Activated CD8-positive, alpha-beta memory T cell treated with anti-CD3 and anti-CD28 coated beads, Interleukin-2, amount 10 ng/mL, durations not matched to agents 7 days and 5 days (primary cell): ENCODE data around the gene SOCS6. TPM values are rescaled to one million over a fixed set of nuclear protein-coding genes. Genes with fewer than 3 reads are reported as not detected.
"Not testable (repeated sequence)": the region's sequence is repeated elsewhere in the genome, so short reads cannot be mapped to it uniquely, and the experiment has no call there.

Experiments
- ATAC-seq: fragments of 150-1000 bp; cut with Tn5 transposase; one replicate; pipeline ENCODE4 v1.10.0; 2021; ENCODE audit warnings: moderate library complexity
- CTCF ChIA-PET: fragments of 350-600 bp; sonication (Branson Sonifier 250); formaldehyde crosslinking; loops from one replicate; lab custom pipeline; 2021; ENCODE audit warnings: antibody characterized with exemption; lab: Charles Lee
- DNase-seq: peaks from one replicate; pipeline ENCODE4 v3.0.0-alpha.2; 2020
- H3K27ac Mint-ChIP-seq: one replicate; pipeline ENCODE4 v1.8.0; 2021; ENCODE audit warnings: mild to moderate bottlenecking, mixed read lengths
- H3K27me3 Mint-ChIP-seq: one replicate; pipeline ENCODE4 v1.8.0; 2021; ENCODE audit warnings: mixed read lengths
- H3K36me3 Mint-ChIP-seq: one replicate; pipeline ENCODE4 v1.8.0; 2021; ENCODE audit warnings: mild to moderate bottlenecking, mixed read lengths
- H3K4me1 Mint-ChIP-seq: one replicate; pipeline ENCODE4 v1.8.0; 2021; ENCODE audit warnings: mixed read lengths
- H3K4me3 Mint-ChIP-seq: one replicate; pipeline ENCODE4 v1.8.0; 2021; ENCODE audit warnings: mild to moderate bottlenecking, moderate library complexity, mixed read lengths
- H3K9me3 Mint-ChIP-seq: one replicate; pipeline ENCODE4 v1.8.0; 2022; ENCODE audit warnings: low read depth, mixed read lengths
- total RNA-seq, 2 experiments: library from RNA; stranded (reverse); gene quantifications; one replicate each; pipeline ENCODE4 v1.2.3, GENCODE V29; 2021

Gene SOCS6
- total RNA-seq, 2 experiments from 2014 or later: 0.79 to 2.4 TPM

DNA sequence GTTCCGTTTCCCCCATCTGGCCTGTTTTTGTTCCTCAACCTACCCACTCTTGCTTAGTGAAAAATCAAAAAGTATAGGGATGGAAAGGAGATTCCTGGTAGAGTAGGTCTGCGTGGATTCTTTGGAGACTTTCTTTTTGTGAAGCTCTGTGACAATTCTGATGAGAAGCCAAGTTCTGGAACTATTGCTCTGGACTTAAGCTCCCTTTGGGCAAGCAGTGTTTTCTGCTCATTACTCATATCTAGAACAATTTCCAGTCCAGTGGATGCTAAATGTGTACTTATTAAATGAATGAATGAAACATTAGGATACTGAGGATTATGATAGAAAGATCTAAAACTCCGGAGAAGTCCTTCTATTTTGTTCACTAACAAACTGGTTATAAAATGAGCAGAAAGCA, 76.5 kb downstream of the SOCS6 start:
- CTCF ChIA-PET: no interaction called here
- DNase-seq (no peak), ATAC-seq (no peak)
- no peaks in the 10 kb centered on the region for H3K36me3 Mint-ChIP-seq
- no peak overlapping the region for H3K4me3 Mint-ChIP-seq
- H3K27ac Mint-ChIP-seq: no peak overlapping the region
- H3K9me3 Mint-ChIP-seq: no peaks in the 10 kb centered on the region
- no peaks in the 10 kb centered on the region for H3K27me3 Mint-ChIP-seq
- no peaks in the 10 kb centered on the region for H3K4me1 Mint-ChIP-seq

DNA sequence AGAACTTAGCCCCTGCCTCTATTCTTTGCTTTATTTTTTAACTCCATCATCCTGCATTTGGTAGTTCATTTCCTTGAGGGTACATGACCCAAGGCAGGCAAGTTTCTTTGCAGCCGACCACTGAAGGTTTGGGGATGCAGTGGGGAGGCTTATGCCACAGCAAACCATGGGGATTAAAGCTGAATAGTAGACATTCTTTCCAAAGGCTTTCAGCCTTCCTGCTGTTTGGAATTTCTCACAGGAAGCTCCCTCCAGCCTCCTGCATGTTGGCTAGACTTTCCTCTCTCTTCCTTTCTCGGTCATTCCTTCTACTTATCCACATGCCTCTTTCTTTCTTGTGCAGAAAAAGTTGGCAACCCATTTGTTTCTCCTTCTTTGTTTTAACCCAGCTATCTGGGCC, 77.3 kb downstream of the SOCS6 start:
- no peaks in the 10 kb centered on the region for H3K36me3 Mint-ChIP-seq
- H3K27ac Mint-ChIP-seq: no peak overlapping the region
- H3K4me3 Mint-ChIP-seq: no peak overlapping the region
- no peaks in the 10 kb centered on the region for H3K9me3 Mint-ChIP-seq
- H3K27me3 Mint-ChIP-seq: no peaks in the 10 kb centered on the region
- no peaks in the 10 kb centered on the region for H3K4me1 Mint-ChIP-seq
- no peak for ATAC-seq
- DNase-seq: no peak
- CTCF ChIA-PET: no interaction called here

- Mint-ChIP-seq H3K4me3 (no peak overlapping the region), H3K4me1 (no peaks in the 10 kb centered on the region), H3K27me3 (no peaks in the 10 kb centered on the region), H3K36me3 (no peaks in the 10 kb centered on the region), H3K9me3 (no peaks in the 10 kb centered on the region), H3K27ac (no peak overlapping the region)
- DNase-seq (no peak), ATAC-seq (no peak)
- CTCF ChIA-PET: no interaction called here
These were observed 77.8 kb downstream of the SOCS6 start for GRCh38 chr18:70366670-70367069.

GRCh38 chr18:70367344-70367743, 78.5 kb downstream of the SOCS6 start:
- H3K9me3 Mint-ChIP-seq, CTCF ChIA-PET, H3K36me3 Mint-ChIP-seq, H3K27ac Mint-ChIP-seq, H3K4me1 Mint-ChIP-seq, H3K4me3 Mint-ChIP-seq, ATAC-seq, H3K27me3 Mint-ChIP-seq, DNase-seq: not testable (repeated sequence)

GRCh38 chr18:70368903-70369302, 80.1 kb downstream of the SOCS6 start:
- ATAC-seq (no peak), DNase-seq (no peak)
- H3K36me3 Mint-ChIP-seq: no peaks in the 10 kb centered on the region
- H3K27ac Mint-ChIP-seq: no peak overlapping the region
- H3K4me3 Mint-ChIP-seq: no peak overlapping the region
- no peaks in the 10 kb centered on the region for H3K27me3 Mint-ChIP-seq
- CTCF ChIA-PET: no interaction called here
- H3K9me3 Mint-ChIP-seq: no peaks in the 10 kb centered on the region
- H3K4me1 Mint-ChIP-seq: no peaks in the 10 kb centered on the region

GRCh38 chr18:70370762-70371733, 82.2 kb downstream of the SOCS6 start:
- Mint-ChIP-seq H3K36me3 (no peaks in the 10 kb centered on the region), H3K9me3 (no peaks in the 10 kb centered on the region), H3K27me3 (no peaks in the 10 kb centered on the region), H3K4me3 (no peak overlapping the region), H3K4me1 (no peaks in the 10 kb centered on the region), H3K27ac (no peak overlapping the region)
- DNase-seq: no peak
- no peak for ATAC-seq
- CTCF ChIA-PET: no interaction called here

DNA sequence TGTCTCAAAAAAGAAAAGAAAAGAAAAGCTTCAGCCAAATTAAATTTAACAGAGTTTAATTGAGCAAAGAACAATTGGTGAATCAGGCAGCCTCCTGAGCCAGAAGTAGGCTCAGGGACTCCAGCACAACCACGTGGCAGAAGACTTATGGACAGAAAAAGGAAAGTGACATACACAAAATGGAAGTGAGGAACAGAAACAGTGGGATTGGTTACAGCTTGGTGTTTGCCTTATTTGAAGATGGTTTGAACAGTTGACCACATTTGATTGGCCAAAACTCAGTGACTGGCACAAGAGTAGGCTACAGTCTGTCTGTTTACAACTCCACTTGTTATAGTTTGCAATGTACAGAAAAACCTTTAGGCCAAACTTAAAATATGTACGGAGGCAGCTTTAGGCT, 83.1 kb downstream of the SOCS6 start:
- Mint-ChIP-seq H3K9me3 (no peaks in the 10 kb centered on the region), H3K4me1 (no peaks in the 10 kb centered on the region), H3K4me3 (no peak overlapping the region), H3K27ac (no peak overlapping the region), H3K36me3 (no peaks in the 10 kb centered on the region), H3K27me3 (no peaks in the 10 kb centered on the region)
- ATAC-seq (no peak), DNase-seq (no peak)
- CTCF ChIA-PET: no interaction called here

GRCh38 chr18:70372450-70373041, 83.7 kb downstream of the SOCS6 start:
- CTCF ChIA-PET: no interaction called here
- H3K27me3 Mint-ChIP-seq: no peaks in the 10 kb centered on the region
- no peaks in the 10 kb centered on the region for H3K36me3 Mint-ChIP-seq
- no peaks in the 10 kb centered on the region for H3K9me3 Mint-ChIP-seq
- DNase-seq (no peak), ATAC-seq (no peak)
- H3K4me1 Mint-ChIP-seq: no peaks in the 10 kb centered on the region
- no peak overlapping the region for H3K27ac Mint-ChIP-seq
- no peak overlapping the region for H3K4me3 Mint-ChIP-seq

DNA sequence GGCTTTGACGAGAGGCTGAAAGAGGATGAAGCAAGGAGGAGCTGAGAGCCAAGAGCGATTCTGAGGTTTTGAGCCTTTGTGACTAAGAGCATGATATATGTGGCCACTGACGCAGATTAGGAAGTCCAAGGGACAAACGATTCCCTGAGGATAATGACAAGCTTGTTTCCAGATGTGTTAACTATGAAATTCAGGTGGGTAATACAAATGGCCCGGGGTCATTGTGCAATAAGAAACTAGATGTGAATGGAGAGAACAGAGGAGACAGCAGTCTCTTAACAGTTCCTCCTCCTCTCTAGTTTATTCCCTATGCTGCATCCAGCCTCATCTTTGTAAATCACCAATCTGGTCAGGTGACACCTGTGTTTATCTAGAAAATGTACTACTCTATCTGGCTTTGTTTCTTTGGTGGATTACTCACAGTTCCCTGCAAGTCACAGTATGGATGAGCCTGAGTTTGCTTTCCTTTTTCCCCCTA, 84.2 kb downstream of the SOCS6 start:
- Mint-ChIP-seq H3K36me3 (no peaks in the 10 kb centered on the region), H3K27ac (no peak overlapping the region), H3K4me3 (no peak overlapping the region), H3K27me3 (no peaks in the 10 kb centered on the region), H3K9me3 (no peaks in the 10 kb centered on the region), H3K4me1 (no peaks in the 10 kb centered on the region)
- no peak for ATAC-seq
- no peak for DNase-seq
- CTCF ChIA-PET: no interaction called here

DNA sequence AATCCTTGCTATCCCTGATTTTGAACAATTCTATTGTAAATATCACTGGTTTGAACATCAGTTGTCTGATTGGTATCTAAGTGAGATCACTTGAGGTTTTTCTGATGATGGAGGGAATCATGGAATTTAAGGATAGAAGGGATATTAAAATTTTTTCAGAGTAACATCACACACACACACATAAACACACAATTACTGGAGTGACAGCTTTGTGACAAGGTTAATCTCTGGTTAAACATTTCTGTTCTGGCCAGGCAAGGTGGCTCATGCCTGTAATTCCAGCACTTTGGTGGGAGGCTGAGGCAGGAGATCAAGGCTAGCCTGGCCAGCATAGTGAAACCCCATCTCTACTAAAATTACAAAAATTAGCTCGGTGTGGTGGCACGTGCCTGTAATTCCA, 85.3 kb downstream of the SOCS6 start:
- Mint-ChIP-seq H3K4me3 (no peak overlapping the region), H3K36me3 (no peaks in the 10 kb centered on the region), H3K9me3 (no peaks in the 10 kb centered on the region), H3K4me1 (no peaks in the 10 kb centered on the region), H3K27me3 (no peaks in the 10 kb centered on the region), H3K27ac (no peak overlapping the region)
- ATAC-seq: no peak
- DNase-seq: no peak
- CTCF ChIA-PET: interaction anchor here (0.6 kb wide), 1 partner anchor 16 kb away, joined by 4 read pairs; no protein-coding TSS in a partner anchor

DNA sequence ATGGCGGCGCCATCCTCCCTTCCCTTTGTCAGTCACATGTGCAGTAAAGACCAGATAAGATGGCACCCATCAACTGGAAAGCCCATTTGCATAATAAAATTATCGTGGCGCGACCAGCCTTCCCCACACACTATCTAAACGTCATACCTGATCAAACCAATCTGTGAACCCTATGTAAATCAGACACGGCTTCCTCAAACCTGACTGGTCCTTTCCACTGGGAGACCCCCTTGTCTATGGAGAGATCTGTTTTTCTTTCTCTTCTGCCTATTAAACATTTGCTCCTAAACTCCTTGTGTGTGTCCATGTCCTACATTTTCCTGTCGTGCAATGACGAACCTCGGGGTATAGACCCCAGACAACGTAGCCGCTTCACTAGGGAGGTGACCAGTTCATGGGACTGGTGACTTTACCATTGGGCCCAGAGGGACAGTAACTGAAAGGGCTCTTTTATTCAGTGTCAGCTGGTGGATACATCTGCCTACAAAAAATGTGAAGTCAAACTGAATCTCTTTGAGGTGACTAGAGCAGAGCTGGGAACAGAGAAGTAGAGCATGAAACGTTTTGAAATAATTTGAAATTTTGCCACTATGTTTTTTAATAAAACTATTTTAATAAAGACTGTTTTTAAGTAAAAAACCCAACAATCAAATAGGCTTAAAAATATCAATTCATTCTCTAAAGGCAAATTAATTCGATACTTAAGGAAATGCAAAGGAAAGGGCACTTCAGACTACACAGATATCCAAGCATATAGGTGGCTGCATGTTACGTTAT, 87.5 kb downstream of the SOCS6 start:
- H3K36me3 Mint-ChIP-seq: no peaks in the 10 kb centered on the region
- no peaks in the 10 kb centered on the region for H3K4me1 Mint-ChIP-seq
- ATAC-seq (no peak), DNase-seq (no peak)
- H3K27ac Mint-ChIP-seq: no peak overlapping the region
- no peaks in the 10 kb centered on the region for H3K9me3 Mint-ChIP-seq
- H3K27me3 Mint-ChIP-seq: no peaks in the 10 kb centered on the region
- CTCF ChIA-PET: no interaction called here
- no peak overlapping the region for H3K4me3 Mint-ChIP-seq

DNA sequence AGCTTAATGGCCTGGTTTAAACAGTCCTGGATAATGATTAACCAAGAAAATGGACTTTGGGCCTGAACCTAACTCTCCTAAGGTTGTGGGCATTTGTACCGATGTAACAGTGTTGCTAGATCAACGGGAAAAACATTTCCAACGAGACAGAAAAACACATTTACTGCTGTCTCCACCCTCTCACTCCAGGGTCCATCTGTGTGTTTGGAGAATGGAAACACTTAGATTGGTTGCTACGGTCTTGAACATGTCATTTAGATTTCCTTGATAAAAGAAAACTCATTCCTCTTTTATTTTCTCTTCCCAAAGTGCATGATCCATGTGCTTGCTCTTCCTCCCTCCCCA, 88.0 kb downstream of the SOCS6 start:
- H3K36me3 Mint-ChIP-seq: no peaks in the 10 kb centered on the region
- ATAC-seq (no peak), DNase-seq (no peak)
- H3K4me3 Mint-ChIP-seq: no peak overlapping the region
- CTCF ChIA-PET: no interaction called here
- H3K9me3 Mint-ChIP-seq: no peaks in the 10 kb centered on the region
- no peaks in the 10 kb centered on the region for H3K27me3 Mint-ChIP-seq
- H3K27ac Mint-ChIP-seq: no peak overlapping the region
- no peaks in the 10 kb centered on the region for H3K4me1 Mint-ChIP-seq

GRCh38 chr18:70377317-70377799, 88.5 kb downstream of the SOCS6 start:
- DNase-seq (no peak), ATAC-seq (no peak)
- H3K27me3 Mint-ChIP-seq: no peaks in the 10 kb centered on the region
- no peaks in the 10 kb centered on the region for H3K9me3 Mint-ChIP-seq
- H3K4me3 Mint-ChIP-seq: no peak overlapping the region
- CTCF ChIA-PET: no interaction called here
- no peaks in the 10 kb centered on the region for H3K36me3 Mint-ChIP-seq
- no peaks in the 10 kb centered on the region for H3K4me1 Mint-ChIP-seq
- no peak overlapping the region for H3K27ac Mint-ChIP-seq
